Spinal cord (tissue), 10 donors: ENCODE data around the gene ZNF268. TPM values are rescaled to one million over a fixed set of nuclear protein-coding genes. Genes with fewer than 3 reads are reported as not detected.

Source experiments
- DNase-seq, 6 donors: peaks; one replicate each; pipeline versions ENCODE4 v3.0.0 to v3.0.0-alpha.2; 2013 to 2015; ENCODE audit warnings: low spot score in 6 of 6, low read depth in 4 of 6
- H3K27ac ChIP-seq: one replicate; pipeline ENCODE4 v1.5.1; 2013; ENCODE audit warnings: low read depth, low read length, control low read depth
- H3K27me3 ChIP-seq: one replicate; pipeline ENCODE4 v1.6.1; 2013; ENCODE audit warnings: low read length; ENCODE audit not compliant: control insufficient read depth, insufficient read depth
- H3K36me3 ChIP-seq: one replicate; pipeline ENCODE4 v1.6.1; 2013; ENCODE audit warnings: low read length; ENCODE audit not compliant: control insufficient read depth, insufficient read depth
- H3K4me1 ChIP-seq: one replicate; pipeline ENCODE4 v1.6.1; 2013; ENCODE audit warnings: low read length; ENCODE audit not compliant: control insufficient read depth, insufficient read depth
- H3K4me3 ChIP-seq: one replicate; pipeline ENCODE4 v1.5.1; 2013; ENCODE audit warnings: low read depth, low read length, control low read depth
- H3K9me3 ChIP-seq: one replicate; pipeline ENCODE4 v1.6.1; 2013; ENCODE audit warnings: low read length; ENCODE audit not compliant: control insufficient read depth, insufficient read depth
- WGBS: methylation state at CpG from one replicate; pipeline ENCODE4 v1.1.5; 2013; ENCODE audit warnings: missing lambda C conversion rate; ENCODE audit not compliant: insufficient coverage; 5-methylcytosine and 5-hydroxymethylcytosine counted together
- polyA plus RNA-seq, 2 donors: library from polyadenylated mRNA; unstranded; fragments of 120-200 nt; gene quantifications; one replicate each; pipeline ENCODE4 v1.2.1, GENCODE V29; 2013; ENCODE audit not compliant: insufficient read length in 2 of 2
- total RNA-seq, 2 donors: library from RNA; depleted of rRNA in 1 of 2; stranded (reverse); fragments of 120-200 nt in 1 of 2; fragments of >200 nt in 1 of 2; gene quantifications; one replicate each; pipeline versions ENCODE4 v1.2.3 to v1.2.4, GENCODE V29; 2013 to 2014
- donor health status: healthy.

The ZNF268 gene
- total and polyA plus RNA-seq, 4 donors = 13.3 to 35.4 (median 26.2) TPM

DNA sequence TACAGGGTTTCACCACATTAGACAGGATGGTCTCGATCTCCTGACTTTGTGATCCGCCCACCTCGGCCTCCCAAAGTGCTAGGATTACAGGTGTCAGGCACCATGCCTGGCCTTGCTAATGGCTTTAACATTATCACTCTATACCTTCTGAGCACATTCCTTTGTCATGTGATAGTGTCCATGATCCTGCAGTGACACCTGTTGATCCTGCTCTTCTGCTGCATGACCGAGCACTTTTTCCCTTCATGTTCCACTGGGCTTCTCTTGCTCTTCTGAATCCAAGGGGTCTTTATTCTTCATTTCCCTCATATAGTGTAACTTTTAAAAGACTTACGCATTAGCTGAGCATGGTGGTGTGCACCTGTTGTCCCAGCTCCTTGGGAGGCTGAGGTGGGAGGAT lies 11.6 kb downstream of the ZNF268 start:
- H3K27ac ChIP-seq = no peak overlapping the region
- H3K36me3 ChIP-seq = peaks cover 73% of the 10 kb centered on the region
- no peak for DNase-seq
- no peaks in the 10 kb centered on the region for H3K4me1 ChIP-seq
- H3K9me3 ChIP-seq = peaks cover 26% of the 10 kb centered on the region
- H3K27me3 ChIP-seq = no peaks in the 10 kb centered on the region
- WGBS = 100% methylated on average over 3 of the region's 5 CpGs
- H3K4me3 ChIP-seq = no peak overlapping the region

DNA sequence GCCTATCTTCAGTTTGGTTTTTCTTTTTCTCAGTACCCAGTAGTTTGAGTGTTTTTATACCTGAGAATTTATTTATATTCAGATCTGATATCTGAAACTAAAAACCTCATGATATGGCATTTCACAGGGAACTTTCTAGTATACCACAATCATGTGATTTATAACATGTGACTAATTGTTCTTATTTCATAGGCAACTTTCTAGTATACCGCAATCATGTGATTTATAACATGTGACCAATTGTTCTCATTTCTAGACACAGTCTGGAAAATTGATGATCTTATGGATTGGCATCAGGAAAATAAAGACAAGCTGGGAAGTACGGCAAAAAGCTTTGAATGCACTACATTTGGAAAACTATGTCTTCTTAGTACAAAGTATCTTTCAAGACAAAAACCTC lies 20.6 kb downstream of the ZNF268 start:
- Histone ChIP-seq H3K27ac (no peak overlapping the region), H3K9me3 (peaks cover 56% of the 10 kb centered on the region), H3K4me1 (no peaks in the 10 kb centered on the region), H3K36me3 (peaks cover 13% of the 10 kb centered on the region), H3K27me3 (no peaks in the 10 kb centered on the region), H3K4me3 (no peak overlapping the region)
- no peak for DNase-seq
- 40% methylated on average over 1 of the region's 2 CpGs for WGBS

DNA sequence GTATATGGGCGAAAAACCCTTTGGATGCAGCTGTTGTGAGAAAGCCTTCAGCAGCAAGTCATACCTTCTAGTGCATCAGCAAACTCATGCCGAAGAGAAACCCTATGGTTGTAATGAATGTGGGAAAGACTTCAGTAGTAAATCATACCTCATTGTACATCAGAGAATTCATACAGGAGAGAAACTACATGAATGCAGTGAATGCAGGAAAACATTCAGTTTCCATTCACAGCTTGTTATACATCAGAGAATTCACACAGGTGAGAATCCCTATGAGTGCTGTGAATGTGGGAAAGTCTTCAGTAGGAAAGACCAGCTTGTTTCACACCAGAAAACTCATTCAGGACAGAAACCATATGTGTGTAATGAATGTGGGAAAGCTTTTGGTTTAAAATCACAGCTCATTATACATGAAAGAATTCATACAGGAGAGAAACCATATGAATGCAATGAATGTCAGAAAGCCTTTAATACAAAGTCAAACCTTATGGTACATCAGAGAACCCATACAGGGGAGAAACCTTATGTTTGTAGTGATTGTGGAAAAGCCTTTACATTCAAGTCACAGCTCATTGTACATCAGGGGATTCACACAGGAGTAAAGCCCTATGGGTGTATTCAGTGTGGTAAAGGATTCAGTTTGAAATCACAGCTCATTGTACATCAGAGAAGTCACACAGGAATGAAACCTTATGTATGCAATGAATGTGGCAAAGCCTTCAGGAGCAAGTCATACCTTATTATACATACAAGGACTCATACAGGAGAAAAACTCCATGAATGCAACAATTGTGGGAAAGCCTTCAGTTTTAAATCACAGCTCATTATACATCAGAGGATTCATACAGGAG lies 21.4 kb downstream of the ZNF268 start:
- Histone ChIP-seq H3K9me3 (peaks cover 62% of the 10 kb centered on the region), H3K36me3 (peaks cover 13% of the 10 kb centered on the region), H3K4me3 (no peak overlapping the region), H3K27me3 (no peaks in the 10 kb centered on the region), H3K27ac (no peak overlapping the region), H3K4me1 (no peaks in the 10 kb centered on the region)
- DNase-seq = no peak
- WGBS = 100% methylated on average over 1 of the region's 2 CpGs

DNA sequence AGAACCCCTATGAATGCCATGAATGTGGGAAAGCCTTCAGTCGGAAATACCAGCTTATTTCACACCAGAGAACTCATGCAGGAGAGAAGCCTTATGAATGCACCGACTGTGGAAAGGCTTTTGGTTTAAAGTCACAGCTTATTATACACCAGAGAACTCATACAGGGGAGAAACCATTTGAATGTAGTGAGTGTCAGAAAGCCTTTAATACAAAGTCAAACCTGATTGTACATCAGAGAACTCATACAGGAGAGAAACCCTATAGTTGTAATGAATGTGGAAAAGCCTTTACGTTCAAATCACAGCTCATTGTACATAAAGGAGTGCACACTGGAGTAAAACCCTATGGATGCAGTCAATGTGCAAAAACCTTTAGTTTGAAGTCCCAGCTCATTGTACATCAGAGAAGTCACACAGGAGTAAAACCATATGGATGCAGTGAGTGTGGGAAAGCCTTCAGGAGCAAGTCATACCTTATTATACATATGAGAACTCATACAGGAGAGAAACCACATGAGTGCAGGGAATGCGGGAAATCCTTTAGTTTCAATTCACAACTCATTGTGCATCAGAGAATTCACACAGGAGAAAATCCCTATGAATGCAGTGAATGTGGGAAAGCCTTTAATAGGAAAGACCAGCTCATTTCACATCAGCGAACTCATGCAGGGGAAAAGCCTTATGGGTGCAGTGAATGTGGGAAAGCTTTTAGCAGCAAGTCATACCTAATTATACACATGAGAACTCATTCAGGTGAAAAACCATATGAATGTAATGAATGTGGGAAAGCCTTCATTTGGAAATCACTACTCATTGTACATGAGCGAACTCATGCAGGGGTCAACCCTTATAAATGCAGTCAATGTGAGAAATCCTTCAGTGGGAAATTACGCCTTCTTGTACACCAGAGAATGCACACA lies 22.3 kb downstream of the ZNF268 start:
- H3K36me3 ChIP-seq = peaks cover 13% of the 10 kb centered on the region
- no peak for DNase-seq

DNA sequence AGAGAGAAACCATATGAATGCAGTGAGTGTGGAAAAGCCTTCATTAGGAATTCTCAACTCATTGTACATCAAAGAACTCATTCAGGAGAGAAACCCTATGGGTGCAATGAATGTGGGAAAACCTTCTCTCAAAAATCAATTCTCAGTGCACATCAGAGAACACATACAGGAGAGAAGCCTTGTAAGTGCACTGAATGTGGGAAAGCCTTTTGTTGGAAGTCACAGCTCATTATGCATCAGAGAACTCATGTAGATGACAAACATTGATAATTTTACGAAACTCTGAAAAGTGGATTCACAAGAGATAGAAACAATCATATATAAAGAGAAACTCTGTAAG lies 22.9 kb downstream of the ZNF268 start:
- Histone ChIP-seq H3K27me3 (no peaks in the 10 kb centered on the region), H3K27ac (no peak overlapping the region), H3K4me1 (no peaks in the 10 kb centered on the region), H3K9me3 (peaks cover 70% of the 10 kb centered on the region), H3K36me3 (peaks cover 13% of the 10 kb centered on the region), H3K4me3 (no peak overlapping the region)
- no peak for DNase-seq
- no CpG with 5 or more reads among the region's 1 CpG for WGBS

More for the DNA sequence above, 22.3 kb downstream of the ZNF268 start:
- H3K4me3 ChIP-seq = no peak overlapping the region
- no peaks in the 10 kb centered on the region for H3K27me3 ChIP-seq
- no peak overlapping the region for H3K27ac ChIP-seq
- peaks cover 66% of the 10 kb centered on the region for H3K9me3 ChIP-seq
- no peaks in the 10 kb centered on the region for H3K4me1 ChIP-seq
- WGBS = no CpG with 5 or more reads among the region's 7 CpGs

DNA sequence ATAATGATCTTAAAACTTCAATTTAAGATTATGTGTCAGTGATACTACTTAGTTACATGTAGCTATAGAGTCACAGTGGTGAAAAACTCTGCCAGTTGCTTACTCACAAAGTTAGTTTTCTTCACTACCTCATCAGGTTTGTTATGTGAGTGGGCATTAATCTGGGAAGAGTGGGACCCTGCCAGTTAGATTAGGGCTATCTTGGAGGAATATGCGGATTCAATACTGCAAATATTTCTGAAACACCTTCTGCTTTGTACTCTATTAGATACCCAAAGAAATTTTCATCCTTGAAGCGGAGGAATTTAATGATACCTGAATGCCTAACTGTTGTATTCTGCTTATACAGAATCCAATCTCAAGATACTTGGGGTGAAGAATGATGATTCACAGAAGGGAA lies 25.1 kb downstream of the ZNF268 start:
- H3K9me3 ChIP-seq = peaks cover 76% of the 10 kb centered on the region
- no peak for DNase-seq
- peaks cover 13% of the 10 kb centered on the region for H3K36me3 ChIP-seq
- no peaks in the 10 kb centered on the region for H3K27me3 ChIP-seq
- H3K4me1 ChIP-seq = no peaks in the 10 kb centered on the region
- H3K4me3 ChIP-seq = no peak overlapping the region
- no peak overlapping the region for H3K27ac ChIP-seq
- WGBS = no CpG with 5 or more reads among the region's 2 CpGs

DNA sequence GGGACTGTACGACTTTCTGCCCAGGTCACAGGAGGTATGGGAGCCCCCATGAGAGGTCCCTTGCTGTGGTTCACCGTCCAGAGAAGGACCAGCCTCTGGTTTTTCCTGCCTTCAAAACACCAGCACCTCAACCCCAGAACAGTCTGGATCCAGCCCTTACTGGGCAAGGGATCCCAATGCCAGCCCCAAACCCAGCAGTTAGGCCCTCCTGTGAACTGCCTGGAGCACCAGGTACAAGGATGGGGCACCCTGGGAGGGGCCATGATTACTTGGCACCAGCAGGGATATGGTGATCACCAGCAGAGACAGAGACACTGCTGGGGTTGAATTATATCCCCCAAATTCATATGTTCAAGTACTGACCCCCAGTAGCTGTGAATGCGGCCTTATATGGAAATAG lies 34.4 kb downstream of the ZNF268 start:
- no peak overlapping the region for H3K27ac ChIP-seq
- H3K9me3 ChIP-seq = peaks cover 15% of the 10 kb centered on the region
- no peak for DNase-seq
- no peaks in the 10 kb centered on the region for H3K36me3 ChIP-seq
- 93% methylated on average over 2 of the region's 3 CpGs for WGBS
- H3K27me3 ChIP-seq = no peaks in the 10 kb centered on the region
- H3K4me3 ChIP-seq = no peak overlapping the region
- no peaks in the 10 kb centered on the region for H3K4me1 ChIP-seq

DNA sequence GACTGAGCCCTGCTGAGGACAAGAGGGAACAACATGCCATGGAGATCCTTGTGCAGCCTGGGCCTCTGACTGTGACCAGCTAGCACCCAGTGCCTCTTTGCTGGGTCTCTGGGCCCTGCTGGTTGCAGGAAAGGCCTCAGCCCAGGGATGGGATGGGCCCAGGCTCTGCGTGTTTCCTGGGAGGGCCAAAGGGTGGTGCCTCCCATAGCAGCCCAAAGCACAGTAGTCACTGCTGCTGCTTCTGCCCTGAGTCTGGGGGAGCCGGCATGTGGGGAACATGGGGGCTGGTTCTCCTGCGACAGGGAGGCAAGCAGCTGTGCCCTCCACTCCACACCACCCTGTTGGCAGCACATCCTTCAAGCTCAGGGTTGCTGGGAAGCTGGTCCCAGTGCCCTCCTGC lies 35.9 kb downstream of the ZNF268 start:
- WGBS = 54% methylated on average over 3 of the region's 3 CpGs
- Histone ChIP-seq H3K4me3 (no peak overlapping the region), H3K36me3 (no peaks in the 10 kb centered on the region), H3K27me3 (no peaks in the 10 kb centered on the region), H3K4me1 (no peaks in the 10 kb centered on the region), H3K9me3 (peaks cover 10% of the 10 kb centered on the region), H3K27ac (no peak overlapping the region)
- DNase-seq = no peak

DNA sequence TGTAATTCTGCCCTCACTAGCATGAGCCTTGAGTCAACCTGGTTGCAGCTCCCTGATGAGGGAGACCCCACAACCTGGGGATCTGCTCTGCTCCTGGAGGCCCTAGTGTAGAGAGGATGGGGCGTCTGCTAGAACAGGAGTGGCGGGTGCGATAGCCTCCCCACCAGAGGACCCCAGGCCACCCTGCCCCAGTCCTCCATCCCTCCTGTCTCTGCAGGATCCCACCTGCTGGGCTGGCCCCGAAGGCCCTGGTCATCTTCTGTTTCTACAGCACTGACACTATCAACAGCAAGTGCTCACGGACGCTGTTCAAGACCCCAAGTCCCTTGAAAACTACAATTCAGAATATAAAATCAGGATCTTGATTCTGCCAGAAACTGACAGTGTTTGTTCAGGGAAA lies 39.2 kb downstream of the ZNF268 start:
- no peak overlapping the region for H3K27ac ChIP-seq
- DNase-seq = no peak
- peaks cover 4% of the 10 kb centered on the region for H3K9me3 ChIP-seq
- H3K36me3 ChIP-seq = no peaks in the 10 kb centered on the region
- H3K4me3 ChIP-seq = no peak overlapping the region
- no peaks in the 10 kb centered on the region for H3K4me1 ChIP-seq
- 70% methylated on average over 1 of the region's 6 CpGs for WGBS
- no peaks in the 10 kb centered on the region for H3K27me3 ChIP-seq
